Esophagus squamous epithelium (tissue), 4 donors: ENCODE data around the gene UMAD1.

Source experiments
- CTCF ChIP-seq, 6 experiments: fragments of 450-650 bp in 4 of 6; fragments of 200-600 bp in 2 of 6; sonication (generic) in 2 of 6; IDR thresholded peaks; one replicate each; pipeline ENCODE4 v1.5.1; 2016 to 2019; ENCODE audit warnings: antibody characterized with exemption in 6 of 6, mild to moderate bottlenecking in 4 of 6, moderate library complexity in 4 of 6
- POLR2A ChIP-seq, 4 donors: fragments of 450-650 bp; IDR thresholded peaks; one replicate each; pipeline ENCODE4 v1.6.1; 2017; ENCODE audit warnings: antibody characterized with exemption in 4 of 4, mild to moderate bottlenecking in 4 of 4, moderate library complexity in 3 of 4

- TF ChIP-seq CTCF (IDR thresholded peaks at IDR 0.05) (no peak), POLR2A (IDR thresholded peaks at IDR 0.05) (no peak)
Measured at GRCh38 chr7:7766671-7767070, 126.1 kb downstream of the UMAD1 start.
